Islet precursor cell (in vitro differentiated cells): ENCODE measurements around the gene C3orf20.

Experiments used
- DNase-seq: peaks from one replicate; pipeline ENCODE4 v3.0.0-alpha.2; 2018

The C3orf20 gene

DNA sequence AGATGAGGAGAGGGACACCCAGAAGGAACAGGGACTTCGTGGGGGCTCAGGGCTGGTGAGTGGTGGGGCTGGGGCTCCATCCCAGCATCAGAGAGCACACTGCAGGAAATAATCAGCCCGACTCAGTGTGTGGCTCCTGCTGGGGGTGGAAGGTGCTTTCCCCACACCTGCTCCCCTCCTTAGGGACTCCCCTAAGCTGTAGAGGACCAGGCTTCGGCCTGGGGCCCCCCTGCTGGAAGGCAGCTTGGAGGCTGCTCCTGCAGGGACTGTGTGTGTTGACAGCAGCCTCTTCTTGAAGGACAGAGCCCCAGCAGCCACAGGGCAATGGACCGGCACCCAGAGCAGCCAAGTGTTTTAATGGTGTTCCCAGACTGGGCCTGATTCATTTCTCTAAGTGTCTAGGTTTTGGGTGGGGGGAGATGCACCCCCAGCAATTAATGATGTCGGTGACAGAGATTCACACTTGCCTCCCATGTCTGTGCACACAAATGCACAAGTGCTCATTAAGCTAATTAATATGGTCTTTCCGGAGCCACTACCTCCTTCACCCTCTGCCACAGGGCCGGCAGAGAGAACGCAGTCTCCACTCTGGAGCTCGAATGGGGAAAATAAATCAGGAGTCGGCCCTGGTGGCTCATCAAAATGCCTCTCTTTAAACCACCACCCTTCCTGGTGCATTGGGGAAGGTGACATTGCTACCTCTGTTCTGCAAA is 126.9 kb downstream of the C3orf20 start:
- peak; percentile 49 for DNase-seq

DNA sequence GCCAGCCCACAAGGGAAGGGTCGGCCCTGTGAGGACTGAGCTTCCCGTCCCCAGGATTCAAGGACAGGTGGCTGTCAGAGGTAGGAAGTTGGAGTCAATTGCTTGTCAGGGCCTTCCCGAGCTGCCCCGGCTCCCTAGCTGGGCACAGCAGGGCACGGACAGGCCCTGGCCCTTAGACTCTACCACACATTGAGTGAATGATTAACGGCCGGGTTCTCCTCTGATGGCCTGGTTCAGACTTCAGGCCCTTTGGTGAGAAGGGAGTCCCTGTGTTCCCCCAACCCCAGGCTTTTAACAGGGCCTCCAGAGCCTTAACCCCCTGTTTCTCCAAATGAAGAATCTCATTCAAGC is 127.4 kb downstream of the C3orf20 start:
- peak; percentile 37 for DNase-seq

GRCh38 chr3:14803101-14803980 is 128.4 kb downstream of the C3orf20 start:
- peak; percentile 50 for DNase-seq

GRCh38 chr3:14803981-14804834 is 129.3 kb downstream of the C3orf20 start:
- DNase-seq: peak; percentile 46

GRCh38 chr3:14804835-14805780 is 130.2 kb downstream of the C3orf20 start:
- peak; percentile 88 for DNase-seq

GRCh38 chr3:14805961-14806537 is 131.1 kb downstream of the C3orf20 start:
- no peak for DNase-seq

GRCh38 chr3:14806641-14807263 is 131.8 kb downstream of the C3orf20 start:
- DNase-seq: no peak

DNA sequence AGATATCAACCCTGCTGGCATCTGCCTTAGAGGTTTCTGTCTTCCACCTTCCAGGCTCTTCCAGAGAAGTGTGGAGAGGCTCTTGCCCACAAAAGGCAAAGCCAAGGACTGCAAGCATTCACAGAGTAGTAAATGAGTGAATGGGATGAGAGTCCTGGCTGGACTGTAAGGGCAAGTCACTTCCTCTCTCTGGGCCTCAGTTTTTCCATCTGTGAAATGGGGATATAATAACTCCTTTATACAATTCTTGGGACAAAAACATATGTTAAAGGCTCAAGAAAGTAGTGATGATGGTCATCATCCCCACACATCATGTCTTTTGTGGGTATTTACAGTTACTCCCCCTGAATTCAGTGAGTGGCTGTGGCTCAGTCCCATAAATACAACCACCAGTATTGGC is 133.1 kb downstream of the C3orf20 start:
- DNase-seq: no peak

- DNase-seq: no peak
Observed at GRCh38 chr3:14808502-14809266, 133.7 kb downstream of the C3orf20 start.

DNA sequence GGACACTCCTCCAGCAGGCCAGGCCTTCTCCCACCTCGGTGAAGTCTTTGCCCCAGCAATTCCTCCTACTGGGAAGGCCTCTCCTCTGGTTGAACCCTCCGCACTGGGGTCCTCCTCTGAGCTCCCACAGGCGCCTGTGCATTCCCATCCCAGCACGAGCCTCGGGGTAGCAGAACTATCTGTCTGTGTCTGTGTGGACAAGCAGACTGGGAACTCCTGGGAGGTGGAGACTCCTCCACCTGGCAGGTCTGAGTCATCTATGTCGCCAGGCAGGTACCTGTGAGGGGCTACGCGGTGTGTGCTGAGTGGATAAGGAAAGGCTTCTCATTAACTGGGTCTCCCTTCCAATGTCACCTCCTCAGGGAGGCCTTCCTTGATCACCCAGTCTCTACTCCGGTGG is 134.7 kb downstream of the C3orf20 start:
- DNase-seq: peak; percentile 85

GRCh38 chr3:14810070-14810791 is 135.3 kb downstream of the C3orf20 start:
- DNase-seq: no peak

DNA sequence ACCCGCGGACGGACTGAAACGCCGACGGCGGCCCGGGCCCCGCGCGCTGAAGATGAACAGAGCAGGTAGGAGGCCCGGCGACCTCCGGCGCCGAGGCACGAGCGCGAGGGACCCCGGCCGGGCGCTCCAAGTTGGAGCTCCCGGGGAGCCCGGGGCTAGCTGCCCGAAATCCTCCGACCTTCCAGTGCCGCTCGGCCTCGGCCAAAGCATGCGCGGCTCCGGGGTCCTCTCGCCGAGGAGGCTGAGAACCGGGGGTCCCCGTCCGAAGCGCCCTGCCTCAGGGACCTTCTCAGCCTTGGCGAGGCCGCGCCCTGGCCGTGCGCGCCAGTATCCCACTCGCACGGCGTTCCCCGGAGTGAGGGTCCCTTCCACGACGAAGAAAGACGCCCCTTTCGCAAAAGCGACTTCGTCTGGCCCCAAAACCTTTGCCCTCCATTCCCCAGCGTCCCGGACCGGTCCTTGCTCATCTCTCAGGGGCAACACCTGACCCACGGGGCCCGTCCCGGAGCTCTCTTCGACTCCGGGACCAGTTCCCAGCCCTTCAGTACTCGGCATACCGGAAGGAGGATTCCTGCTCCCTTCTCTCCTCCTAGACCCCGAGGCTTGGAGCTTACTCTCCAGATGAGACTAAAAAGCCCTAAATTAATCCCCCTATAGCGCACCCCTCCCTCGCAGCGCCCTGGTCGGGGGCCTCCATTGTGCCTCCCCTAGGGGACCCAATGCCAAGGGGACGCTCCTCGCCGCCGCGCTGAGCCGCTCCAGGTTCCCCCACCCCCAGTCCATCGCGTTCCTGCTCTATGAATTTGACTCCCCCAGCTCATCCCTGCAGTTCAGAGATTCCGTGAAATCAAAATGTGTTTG is 136.1 kb downstream of the C3orf20 start:
- no peak for DNase-seq

DNA sequence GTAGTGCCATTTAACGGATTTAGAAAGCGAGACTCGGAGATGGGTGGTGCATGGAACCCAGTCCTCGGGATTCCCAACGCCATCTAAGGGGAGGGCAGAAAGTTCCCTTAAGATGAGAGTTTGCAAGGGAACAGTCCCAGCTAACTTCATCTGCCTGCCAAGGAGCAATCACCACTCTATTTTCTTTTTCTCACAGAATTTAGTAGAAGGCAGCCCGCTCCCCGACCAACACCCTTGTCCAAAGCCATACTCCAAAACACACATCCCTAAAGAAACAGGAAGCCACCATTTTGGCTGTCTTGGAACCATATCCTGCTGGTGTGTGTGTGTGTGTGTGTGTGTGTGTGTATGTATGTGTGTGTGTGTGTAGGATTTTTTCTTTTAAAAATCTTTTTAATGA is 136.7 kb downstream of the C3orf20 start:
- DNase-seq: no peak

DNA sequence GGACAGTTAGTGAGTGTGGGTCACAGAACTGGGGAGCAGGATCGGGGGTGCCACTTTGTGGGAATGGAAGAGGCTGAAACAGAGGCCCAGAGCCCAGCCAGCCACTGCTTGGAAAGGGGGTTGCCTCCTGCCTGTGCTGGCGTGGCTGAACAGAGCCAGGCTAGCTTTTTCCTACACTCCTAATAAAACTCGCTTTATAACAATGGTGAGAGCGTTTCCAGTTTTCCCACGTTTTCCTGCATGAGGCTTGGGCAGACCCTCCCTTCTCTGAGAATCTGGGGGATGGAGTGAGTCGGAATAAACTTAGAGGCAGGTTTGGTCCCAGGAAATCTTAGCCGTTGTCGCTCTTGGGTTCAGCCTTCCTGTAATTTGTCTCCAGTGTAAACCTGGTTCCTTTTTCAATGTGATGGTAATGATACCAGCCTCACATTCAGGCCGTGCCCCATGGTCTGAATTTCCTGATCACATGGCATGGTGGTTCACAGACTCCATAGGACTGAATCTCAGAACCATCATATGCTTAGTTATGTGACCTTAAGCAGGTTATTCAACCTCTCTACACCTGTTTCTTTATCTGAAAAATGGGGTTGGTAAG is 137.4 kb downstream of the C3orf20 start:
- DNase-seq: no peak

GRCh38 chr3:14814411-14814871 is 139.5 kb downstream of the C3orf20 start:
- peak; percentile 69 for DNase-seq

- no peak for DNase-seq
Observed at GRCh38 chr3:14816359-14816758, 141.4 kb downstream of the C3orf20 start.

- DNase-seq: no peak
Observed at GRCh38 chr3:14818804-14819500, 144.0 kb downstream of the C3orf20 start, which contains the start of gene FGD5. Gene FGD5, plus strand, starts transcription at chr3:14818962. Its CDS starts 110 bp downstream, at chr3:14819072.
